Neural progenitor cell (in vitro differentiated cells): ENCODE measurements around the gene KCNB1. TPM values are rescaled to one million over a fixed set of nuclear protein-coding genes. Genes with fewer than 3 reads are reported as not detected.
A peak's percentile ranks its signal among the peaks of the same experiment; 100 is the strongest.

Experiments
- DNase-seq: peaks from one replicate; pipeline ENCODE4 v3.0.0-alpha.2; 2016; ENCODE audit warnings: low spot score
- H2AFZ ChIP-seq: fragments of 200-600 bp; sonication (generic); replicated peaks from 2 replicates; pipeline ENCODE4 v1.6.1; 2016; ENCODE audit warnings: antibody characterized with exemption
- H3F3A ChIP-seq: fragments of 200-600 bp; sonication (generic); 2 replicates; pipeline ENCODE4 v1.6.1; 2016; ENCODE audit warnings: antibody characterized with exemption, low read depth
- H3K27ac ChIP-seq: fragments of 200-600 bp; sonication (generic); 2 replicates; pipeline ENCODE4 v1.5.1; 2016; ENCODE audit warnings: mild to moderate bottlenecking
- H3K27me3 ChIP-seq: fragments of 200-600 bp; sonication (generic); 2 replicates; pipeline ENCODE4 v1.6.1; 2016; ENCODE audit warnings: mild to moderate bottlenecking, moderate library complexity
- H3K36me3 ChIP-seq: fragments of 200-600 bp; sonication (generic); 2 replicates; pipeline ENCODE4 v1.5.1; 2016
- H3K4me1 ChIP-seq: fragments of 200-600 bp; sonication (generic); 2 replicates; pipeline ENCODE4 v1.6.1; 2016; ENCODE audit warnings: mixed run types
- H3K4me2 ChIP-seq: fragments of 200-600 bp; sonication (generic); 2 replicates; pipeline ENCODE4 v1.6.1; 2016
- H3K4me3 ChIP-seq: fragments of 200-600 bp; sonication (generic); 2 replicates; pipeline ENCODE4 v1.5.1; 2016
- H3K79me2 ChIP-seq: fragments of 200-600 bp; sonication (generic); 2 replicates; pipeline ENCODE4 v1.6.1; 2016; ENCODE audit warnings: low read depth
- H3K9ac ChIP-seq: fragments of 200-600 bp; sonication (generic); 2 replicates; pipeline ENCODE4 v1.6.1; 2016
- H3K9me3 ChIP-seq: fragments of 200-600 bp; sonication (generic); 2 replicates; pipeline ENCODE4 v1.5.1; 2016; ENCODE audit warnings: low read depth
- H4K20me1 ChIP-seq: fragments of 200-600 bp; sonication (generic); 2 replicates; pipeline ENCODE4 v1.6.1; 2016; ENCODE audit warnings: low read depth
- H3K27ac Mint-ChIP-seq: 3 replicates; pipeline ENCODE4 v1.8.0; 2021; ENCODE audit warnings: mixed read lengths
- H3K27me3 Mint-ChIP-seq: 2 replicates; pipeline ENCODE4 v1.8.0; 2022; ENCODE audit warnings: low read depth, mild to moderate bottlenecking, inconsistent platforms, moderate library complexity, mixed read lengths; ENCODE audit not compliant: insufficient read depth
- H3K36me3 Mint-ChIP-seq: 3 replicates; pipeline ENCODE4 v1.8.0; 2021; ENCODE audit warnings: mixed read lengths
- H3K4me1 Mint-ChIP-seq: 3 replicates; pipeline ENCODE4 v1.8.0; 2021; ENCODE audit warnings: mixed read lengths
- H3K4me3 Mint-ChIP-seq: 3 replicates; pipeline ENCODE4 v1.8.0; 2021; ENCODE audit warnings: mild to moderate bottlenecking, moderate library complexity, mixed read lengths
- H3K9me3 Mint-ChIP-seq: 3 replicates; pipeline ENCODE4 v1.8.0; 2020; ENCODE audit warnings: mixed read lengths
- CTCF ChIP-seq: fragments of 200-600 bp; sonication (generic); IDR thresholded peaks from 2 replicates; pipeline ENCODE4 v1.5.1; 2017; ENCODE audit warnings: antibody characterized with exemption, mild to moderate bottlenecking
- EZH2 ChIP-seq: fragments of 200-600 bp; sonication (generic); IDR thresholded peaks from 2 replicates; pipeline ENCODE4 v1.6.1; 2017; ENCODE audit warnings: antibody characterized with exemption, mild to moderate bottlenecking, moderate library complexity
- EZH2phosphoT487 ChIP-seq: fragments of 200-600 bp; sonication (generic); IDR thresholded peaks from 2 replicates; pipeline ENCODE4 v1.6.1; 2017; ENCODE audit warnings: antibody characterized with exemption
- total RNA-seq: library from RNA; depleted of rRNA; stranded (reverse); fragments of >200 nt; gene quantifications from 2 replicates; pipeline ENCODE4 v1.2.3, GENCODE V29; 2015; ENCODE audit warnings: low replicate concordance

KCNB1 gene
- total RNA-seq, 1 donor from 2014 or later, result 0.97 TPM

- no peaks in the 10 kb centered on the region for H3K27me3 ChIP-seq
- Mint-ChIP-seq H3K4me3 (no peak overlapping the region), H3K9me3 (no peaks in the 10 kb centered on the region), H3K27ac (no peak overlapping the region), H3K36me3 (no peaks in the 10 kb centered on the region), H3K27me3 (peaks cover 5% of the 10 kb centered on the region), H3K4me1 (peaks cover 50% of the 10 kb centered on the region)
- peak overlapping the region; percentile 40 for H3K4me2 ChIP-seq
- H3K36me3 ChIP-seq, result no peaks in the 10 kb centered on the region
- no peak overlapping the region for H3K4me3 ChIP-seq
- H3K4me1 ChIP-seq, result peaks cover 33% of the 10 kb centered on the region
- no peak overlapping the region for H2AFZ ChIP-seq
- no peak for TF ChIP-seq CTCF
- TF ChIP-seq EZH2, result no peak
- TF ChIP-seq EZH2phosphoT487, result no peak
- H3F3A ChIP-seq, result peaks cover 13% of the 10 kb centered on the region
- no peak overlapping the region for H3K9ac ChIP-seq
- H3K27ac ChIP-seq, result no peak overlapping the region
- DNase-seq, result no peak
- H3K79me2 ChIP-seq, result no peaks in the 10 kb centered on the region
- no peaks in the 10 kb centered on the region for H4K20me1 ChIP-seq
- H3K9me3 ChIP-seq, result no peaks in the 10 kb centered on the region
Observed at GRCh38 chr20:49447364-49447763, 35.1 kb downstream of the KCNB1 start.

- no peak for TF ChIP-seq CTCF
- no peak for TF ChIP-seq EZH2
- no peak for TF ChIP-seq EZH2phosphoT487
- no peaks in the 10 kb centered on the region for H3K9me3 ChIP-seq
- H3K27ac Mint-ChIP-seq, result no peak overlapping the region
Observed at GRCh38 chr20:49446808-49447207, 35.7 kb downstream of the KCNB1 start.

GRCh38 chr20:49446080-49446479, 36.4 kb downstream of the KCNB1 start:
- H3K4me1 ChIP-seq, result peaks cover 33% of the 10 kb centered on the region
- Mint-ChIP-seq H3K4me3 (no peak overlapping the region), H3K27me3 (peaks cover 5% of the 10 kb centered on the region)

More at GRCh38 chr20:49446808-49447207, 35.7 kb downstream of the KCNB1 start:
- peak; percentile 53 for DNase-seq
- H3K79me2 ChIP-seq, result no peaks in the 10 kb centered on the region
- no peaks in the 10 kb centered on the region for H3K36me3 ChIP-seq
- H3K4me3 ChIP-seq, result no peak overlapping the region
- Mint-ChIP-seq H3K4me3 (no peak overlapping the region), H3K9me3 (no peaks in the 10 kb centered on the region), H3K36me3 (no peaks in the 10 kb centered on the region), H3K27me3 (peaks cover 5% of the 10 kb centered on the region), H3K4me1 (peaks cover 50% of the 10 kb centered on the region)
- H2AFZ ChIP-seq, result no peak overlapping the region
- no peaks in the 10 kb centered on the region for H3K27me3 ChIP-seq
- H3K4me2 ChIP-seq, result no peak overlapping the region
- no peak overlapping the region for H3K27ac ChIP-seq
- H3K4me1 ChIP-seq, result peaks cover 33% of the 10 kb centered on the region
- H3F3A ChIP-seq, result peaks cover 13% of the 10 kb centered on the region
- no peak overlapping the region for H3K9ac ChIP-seq
- no peaks in the 10 kb centered on the region for H4K20me1 ChIP-seq

More at GRCh38 chr20:49446080-49446479, 36.4 kb downstream of the KCNB1 start:
- Histone ChIP-seq H3K79me2 (no peaks in the 10 kb centered on the region), H3K9me3 (no peaks in the 10 kb centered on the region), H3K36me3 (no peaks in the 10 kb centered on the region), H3K4me3 (no peak overlapping the region), H4K20me1 (no peaks in the 10 kb centered on the region), H3K4me2 (no peak overlapping the region), H2AFZ (no peak overlapping the region), H3F3A (peaks cover 12% of the 10 kb centered on the region), H3K9ac (no peak overlapping the region), H3K27me3 (no peaks in the 10 kb centered on the region), H3K27ac (no peak overlapping the region)
- Mint-ChIP-seq H3K9me3 (no peaks in the 10 kb centered on the region), H3K4me1 (peaks cover 50% of the 10 kb centered on the region), H3K27ac (no peak overlapping the region), H3K36me3 (no peaks in the 10 kb centered on the region)
- DNase-seq, result no peak
- TF ChIP-seq EZH2 (no peak), CTCF (no peak), EZH2phosphoT487 (no peak)
